ENCODE data around the gene CCDC27.

GRCh38 chr1:3745590-3746381 lies 6.5 kb upstream of the CCDC27 start:
- TF ChIP-seq CTCF (conservative IDR thresholded peaks at IDR 0.05; ENCODE audit: low read length) (no peak), EZH2phosphoT487 (IDR thresholded peaks at IDR 0.05; ENCODE audit: borderline replicate concordance) (no peak)
